ENCODE results near the gene GDPD5.

- TF ChIP-seq POLR2AphosphoS5 (IDR thresholded peaks at IDR 0.05; ENCODE audit: insufficient read depth, low read depth, low read length) (no peak), POLR2A (IDR thresholded peaks at IDR 0.05; ENCODE audit: low read depth, low read length) (no peak), EZH2 (IDR thresholded peaks at IDR 0.05; ENCODE audit: borderline replicate concordance, low read depth, low read length, severe bottlenecking) (no peak), CTCF (IDR thresholded peaks at IDR 0.05; ENCODE audit: extremely low read depth in 1 of 2, insufficient read depth in 1 of 2, low read depth in 1 of 2, low read length in 2 of 2) (no peak)
These were observed 76.5 kb downstream of the GDPD5 start for GRCh38 chr11:75449271-75449670.

All from endothelial cell of umbilical vein (primary cell).